H9 (cell line): ENCODE data around the gene MPC1. TPM values are rescaled to one million over a fixed set of nuclear protein-coding genes. Genes with fewer than 3 reads are reported as not detected.
A peak's percentile ranks its signal among the peaks of the same experiment; 100 is the strongest.

Experiments
- DNase-seq: peaks from one replicate; pipeline ENCODE4 v3.0.0-alpha.2; 2017
- H2AFZ ChIP-seq: one replicate; pipeline ENCODE4 v1.6.1; 2013; ENCODE audit warnings: mild to moderate bottlenecking, low read length, control low read depth, moderate library complexity
- H2AK5ac ChIP-seq: 2 replicates; pipeline ENCODE4 v1.6.1; 2013; ENCODE audit warnings: low read length, control low read depth, mixed read lengths; ENCODE audit not compliant: insufficient read length
- H2BK120ac ChIP-seq: one replicate; pipeline ENCODE4 v1.6.1; 2013; ENCODE audit warnings: low read depth, mild to moderate bottlenecking, low read length, control low read depth, inconsistent platforms; ENCODE audit not compliant: poor library complexity, severe bottlenecking
- H2BK12ac ChIP-seq: 2 replicates; pipeline ENCODE4 v1.6.1; 2013; ENCODE audit warnings: low read length, control low read depth, mixed read lengths, low read depth; ENCODE audit not compliant: insufficient read length
- H2BK15ac ChIP-seq: 2 replicates; pipeline ENCODE4 v1.6.1; 2013; ENCODE audit warnings: low read depth, low read length, control low read depth
- H2BK20ac ChIP-seq: one replicate; pipeline ENCODE4 v1.6.1; 2013; ENCODE audit warnings: low read depth, mild to moderate bottlenecking, low read length, control low read depth, inconsistent platforms; ENCODE audit not compliant: poor library complexity, severe bottlenecking
- H2BK5ac ChIP-seq: 2 replicates; pipeline ENCODE4 v1.6.1; 2013; ENCODE audit warnings: low read length, control low read depth, mixed read lengths; ENCODE audit not compliant: insufficient read length
- H3K14ac ChIP-seq: 2 replicates; pipeline ENCODE4 v1.6.1; 2013; ENCODE audit warnings: low read length, control low read depth; ENCODE audit not compliant: insufficient read depth
- H3K18ac ChIP-seq: 2 replicates; pipeline ENCODE4 v1.6.1; 2013; ENCODE audit warnings: low read depth, mild to moderate bottlenecking, mixed read lengths, low read length, control low read depth; ENCODE audit not compliant: insufficient read length
- H3K23ac ChIP-seq: 2 replicates; pipeline ENCODE4 v1.6.1; 2013; ENCODE audit warnings: low read length, control low read depth, mixed read lengths, low read depth; ENCODE audit not compliant: insufficient read length
- H3K23me2 ChIP-seq: 2 replicates; pipeline ENCODE4 v1.6.1; 2013; ENCODE audit warnings: low read depth, mild to moderate bottlenecking, mixed read lengths, low read length, control low read depth; ENCODE audit not compliant: insufficient read length, poor library complexity, severe bottlenecking
- H3K27ac ChIP-seq: 2 replicates; pipeline ENCODE4 v1.5.1; 2013; ENCODE audit warnings: low read length, control low read depth, mixed read lengths, low read depth; ENCODE audit not compliant: insufficient read length
- H3K27me3 ChIP-seq: 2 replicates; pipeline ENCODE4 v1.6.1; 2013; ENCODE audit warnings: low read length, control low read depth, inconsistent platforms; ENCODE audit not compliant: insufficient read depth
- H3K4ac ChIP-seq: 2 replicates; pipeline ENCODE4 v1.6.1; 2013; ENCODE audit warnings: low read depth, mild to moderate bottlenecking, control low read depth, inconsistent platforms, low read length, moderate library complexity
- H3K4me1 ChIP-seq: 2 replicates; pipeline ENCODE4 v1.6.1; 2013; ENCODE audit warnings: low read length, control low read depth, inconsistent platforms; ENCODE audit not compliant: insufficient read depth
- H3K4me2 ChIP-seq: 2 replicates; pipeline ENCODE4 v1.6.1; 2013; ENCODE audit warnings: low read length, control low read depth, mixed read lengths; ENCODE audit not compliant: insufficient read length, insufficient read depth
- H3K56ac ChIP-seq: 2 replicates; pipeline ENCODE4 v1.6.1; 2013; ENCODE audit warnings: low read depth, mild to moderate bottlenecking, mixed read lengths, low read length, control low read depth; ENCODE audit not compliant: insufficient read length
- H3K79me1 ChIP-seq: 2 replicates; pipeline ENCODE4 v1.6.1; 2013; ENCODE audit warnings: low read depth, mild to moderate bottlenecking, moderate library complexity, low read length, control low read depth, inconsistent platforms; ENCODE audit not compliant: insufficient read depth, poor library complexity, severe bottlenecking
- H3K79me2 ChIP-seq: 2 replicates; pipeline ENCODE4 v1.6.1; 2013; ENCODE audit warnings: low read length, control low read depth, inconsistent platforms; ENCODE audit not compliant: insufficient read depth
- H3K9ac ChIP-seq: 2 replicates; pipeline ENCODE4 v1.6.1; 2013; ENCODE audit warnings: low read length, control low read depth, mixed read lengths; ENCODE audit not compliant: insufficient read length; ENCODE audit errors: extremely low read depth
- H3K9me3 ChIP-seq: one replicate; pipeline ENCODE4 v1.6.1; 2013; ENCODE audit warnings: low read depth, low read length, inconsistent platforms; ENCODE audit not compliant: control insufficient read depth
- H3T11ph ChIP-seq: one replicate; pipeline ENCODE4 v1.6.1; 2013; ENCODE audit warnings: mild to moderate bottlenecking, low read length, control low read depth, inconsistent platforms
- H4K20me1 ChIP-seq: one replicate; pipeline ENCODE4 v1.6.1; 2013; ENCODE audit not compliant: control insufficient read depth, insufficient read length, insufficient read depth
- H4K5ac ChIP-seq: 2 replicates; pipeline ENCODE4 v1.6.1; 2013; ENCODE audit warnings: low read depth, mild to moderate bottlenecking, mixed read lengths, low read length, control low read depth; ENCODE audit not compliant: insufficient read length
- H4K8ac ChIP-seq: replicated peaks from 2 replicates; pipeline ENCODE4 v1.6.1; 2013; ENCODE audit warnings: low read length, control low read depth, mixed read lengths, low read depth; ENCODE audit not compliant: insufficient read length
- H4K91ac ChIP-seq: 2 replicates; pipeline ENCODE4 v1.6.1; 2013; ENCODE audit warnings: low read depth, mild to moderate bottlenecking, moderate library complexity, mixed read lengths, low read length, control low read depth; ENCODE audit not compliant: insufficient read length
- H3K27ac Mint-ChIP-seq, 3 experiments: 2 replicates in 2 of 3; 3 replicates in 1 of 3; pipeline ENCODE4 v1.8.0; 2020 to 2021; ENCODE audit warnings: mixed read lengths in 3 of 3, mild to moderate bottlenecking in 1 of 3, moderate library complexity in 1 of 3
- H3K27me3 Mint-ChIP-seq: 2 replicates; pipeline ENCODE4 v1.8.0; 2021; ENCODE audit warnings: low read depth, mild to moderate bottlenecking, moderate library complexity, mixed read lengths
- H3K36me3 Mint-ChIP-seq, 3 experiments: 2 replicates in 2 of 3; 3 replicates in 1 of 3; pipeline ENCODE4 v1.8.0; 2020 to 2021; ENCODE audit warnings: low read depth in 3 of 3, mixed read lengths in 3 of 3; ENCODE audit not compliant: insufficient read depth in 1 of 3
- H3K4me1 Mint-ChIP-seq, 2 experiments: 2 replicates each; pipeline ENCODE4 v1.8.0; 2020; ENCODE audit warnings: mixed read lengths in 2 of 2
- H3K4me3 Mint-ChIP-seq, 2 experiments: 2 replicates in 1 of 2; 3 replicates in 1 of 2; pipeline ENCODE4 v1.8.0; 2020 to 2021; ENCODE audit warnings: mild to moderate bottlenecking in 2 of 2, mixed read lengths in 2 of 2, moderate library complexity in 1 of 2
- H3K9me3 Mint-ChIP-seq, 2 experiments: 2 replicates in 1 of 2; 3 replicates in 1 of 2; pipeline ENCODE4 v1.8.0; 2020; ENCODE audit warnings: mild to moderate bottlenecking in 2 of 2, mixed read lengths in 2 of 2, moderate library complexity in 1 of 2
- CTCF ChIP-seq: fragments of 200-600 bp; sonication (generic); conservative IDR thresholded peaks from 3 replicates; pipeline ENCODE4 v1.8.0; 2021; ENCODE audit warnings: antibody characterized with exemption, mild to moderate bottlenecking
- WGBS: extraction: QIAGEN DNeasy Blood & Tissue Kit; methylation state at CpG from one replicate; pipeline ENCODE4 v1.1.7; 2013; ENCODE audit warnings: missing lambda C conversion rate, low lambda C conversion rate, mixed read lengths; ENCODE audit not compliant: insufficient read length; ENCODE audit errors: extremely low coverage; 5-methylcytosine and 5-hydroxymethylcytosine counted together
- total RNA-seq: library from RNA; stranded (reverse); gene quantifications from 2 replicates; pipeline ENCODE4 v1.2.1, GENCODE V29; 2021

Gene MPC1
- total RNA-seq, 1 experiment from 2014 or later: 10.0 TPM

DNA sequence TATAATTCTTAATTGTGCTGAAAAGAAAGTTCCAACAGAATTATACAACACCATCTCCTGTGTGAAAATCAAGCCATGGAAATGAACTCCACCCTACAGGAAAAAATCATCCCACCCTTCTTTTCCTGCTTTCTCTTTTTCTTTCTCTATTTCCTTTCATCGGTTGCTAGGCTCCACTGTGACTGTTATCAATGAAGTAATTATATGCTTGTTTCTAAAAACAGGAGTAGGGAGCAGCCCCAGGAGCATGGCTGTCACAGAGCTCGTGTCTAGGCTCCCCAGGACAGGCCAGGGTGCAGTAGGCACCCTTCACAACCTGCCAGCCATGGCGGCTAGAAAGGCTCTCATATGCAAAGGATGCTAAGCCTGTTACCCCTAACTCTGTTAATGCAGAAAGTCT is 13.0 kb downstream of the MPC1 start:
- WGBS: no CpG with 5 or more reads among the region's 3 CpGs
- no peaks in the 10 kb centered on the region for H3K9me3 Mint-ChIP-seq
- H3K4me1 ChIP-seq: no peaks in the 10 kb centered on the region; the same call in 1 of the 2 replicates
- TF ChIP-seq CTCF: no peak
- H3K36me3 Mint-ChIP-seq: peaks cover 0 to 3% (median 2%) of the 10 kb centered on the region in 3 experiments; a peak in 1 of 7 replicates
- H3K79me1 ChIP-seq: no peaks in the 10 kb centered on the region
- no peak overlapping the region for H3K9ac ChIP-seq
- H3K27me3 Mint-ChIP-seq: no peaks in the 10 kb centered on the region
- no peak overlapping the region for H2BK120ac ChIP-seq
- no peak overlapping the region for H2AFZ ChIP-seq
- peaks cover 30 to 41% of the 10 kb centered on the region in 2 experiments for H3K4me1 Mint-ChIP-seq
- peaks cover 5% of the 10 kb centered on the region for H3K23me2 ChIP-seq
- peak overlapping the region in 1 of 3 experiments; percentile 94; a peak in 2 of 7 replicates for H3K27ac Mint-ChIP-seq
- H3K14ac ChIP-seq: no peak overlapping the region
- H3K79me2 ChIP-seq: no peaks in the 10 kb centered on the region
- H3K27ac ChIP-seq: no peak overlapping the region
- no peak overlapping the region for H3K56ac ChIP-seq
- no peak overlapping the region for H4K8ac ChIP-seq
- no peak for DNase-seq
- H3T11ph ChIP-seq: no peak overlapping the region
- no peak overlapping the region for H3K18ac ChIP-seq
- no peak overlapping the region for H3K4me3 Mint-ChIP-seq
- H3K9me3 ChIP-seq: no peaks in the 10 kb centered on the region
- no peak overlapping the region for H3K23ac ChIP-seq
- H4K5ac ChIP-seq: no peak overlapping the region
- H4K91ac ChIP-seq: no peak overlapping the region
- H3K4me2 ChIP-seq: no peak overlapping the region
- H2BK5ac ChIP-seq: no peak overlapping the region
- H3K27me3 ChIP-seq: no peaks in the 10 kb centered on the region
- H2BK20ac ChIP-seq: no peak overlapping the region
- H2AK5ac ChIP-seq: no peak overlapping the region
- no peak overlapping the region for H2BK12ac ChIP-seq
- H3K4ac ChIP-seq: no peak overlapping the region
- no peak overlapping the region for H2BK15ac ChIP-seq
- H4K20me1 ChIP-seq: no peaks in the 10 kb centered on the region
